HG03280 (cell line): ENCODE measurements around the gene LTBP1.
"Not testable (repeated sequence)": the region's sequence is repeated elsewhere in the genome, so short reads cannot be mapped to it uniquely, and the experiment has no call there.

Experiments used
- ATAC-seq: cut with Tn5 transposase; IDR thresholded peaks from one replicate; pipeline ENCODE4 v1.9.1; 2021; ENCODE audit warnings: mild to moderate bottlenecking, moderate library complexity; ENCODE audit not compliant: unreplicated experiment

LTBP1 gene

GRCh38 chr2:33369191-33369590 lies 422.4 kb downstream of the LTBP1 start:
- no peak for ATAC-seq

DNA sequence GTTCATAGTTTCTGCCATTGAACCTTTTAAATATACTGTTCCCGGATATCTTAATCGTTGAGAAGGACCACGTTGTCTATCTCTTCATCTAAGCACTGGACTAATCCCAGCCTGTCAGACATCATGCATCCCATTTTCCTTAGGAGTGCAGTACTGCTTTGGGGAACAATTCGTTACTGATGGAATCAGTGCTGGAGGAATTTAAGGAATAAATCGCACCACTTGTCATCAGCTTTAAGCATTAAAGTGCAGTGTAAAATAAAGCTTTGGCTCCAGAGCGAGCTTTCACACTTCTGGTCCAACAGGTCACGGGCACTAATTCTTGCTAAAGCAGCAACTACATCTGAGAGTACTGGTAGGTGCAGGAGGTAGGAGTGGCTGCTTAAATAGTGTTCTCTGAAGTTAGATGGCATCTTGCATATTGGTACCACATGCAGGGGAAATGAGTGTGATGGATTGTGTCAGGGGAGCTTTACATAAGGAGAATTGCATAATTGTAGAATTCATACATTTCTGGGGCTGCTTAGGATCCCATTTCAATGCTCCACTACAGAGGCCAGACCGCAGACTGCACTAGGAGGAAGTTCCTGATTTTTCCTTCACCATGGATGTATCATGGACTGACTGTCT lies 424.0 kb downstream of the LTBP1 start:
- no peak for ATAC-seq

DNA sequence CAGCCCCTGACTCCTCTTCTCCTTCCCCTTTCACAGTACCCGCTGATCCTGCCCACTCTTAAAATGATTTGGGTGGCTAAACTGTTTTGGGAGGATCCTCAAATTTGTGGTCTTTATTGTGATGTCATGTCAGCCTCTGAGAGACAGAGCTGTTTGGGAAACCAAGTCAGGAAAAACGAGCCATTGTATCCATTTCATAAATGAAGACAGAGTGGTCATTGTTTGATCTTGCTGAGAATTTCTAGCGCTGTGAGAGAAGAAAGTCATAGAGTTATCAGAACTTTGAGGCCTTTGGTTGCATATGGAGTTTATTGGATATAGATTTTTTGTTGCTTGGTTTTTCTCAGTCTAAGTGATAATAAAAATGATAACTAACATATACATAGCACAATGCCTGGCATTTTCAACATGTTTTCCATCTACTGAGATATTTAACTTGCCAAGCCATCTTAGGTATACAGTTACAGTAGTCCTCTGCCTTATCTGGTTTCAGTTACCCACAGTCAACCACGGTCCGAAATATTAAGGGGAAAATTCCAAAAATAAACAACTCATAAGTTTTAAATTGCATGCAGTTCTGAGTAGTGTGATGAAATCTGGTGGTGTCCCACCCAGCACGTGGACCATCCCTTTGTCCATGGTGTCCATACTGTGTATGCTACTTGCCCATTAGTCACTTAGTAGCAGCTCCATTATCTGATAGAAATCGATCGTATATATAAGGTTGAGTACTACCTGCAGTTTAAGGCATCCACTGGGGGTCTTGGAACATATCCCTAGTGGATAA lies 424.7 kb downstream of the LTBP1 start:
- no peak for ATAC-seq

DNA sequence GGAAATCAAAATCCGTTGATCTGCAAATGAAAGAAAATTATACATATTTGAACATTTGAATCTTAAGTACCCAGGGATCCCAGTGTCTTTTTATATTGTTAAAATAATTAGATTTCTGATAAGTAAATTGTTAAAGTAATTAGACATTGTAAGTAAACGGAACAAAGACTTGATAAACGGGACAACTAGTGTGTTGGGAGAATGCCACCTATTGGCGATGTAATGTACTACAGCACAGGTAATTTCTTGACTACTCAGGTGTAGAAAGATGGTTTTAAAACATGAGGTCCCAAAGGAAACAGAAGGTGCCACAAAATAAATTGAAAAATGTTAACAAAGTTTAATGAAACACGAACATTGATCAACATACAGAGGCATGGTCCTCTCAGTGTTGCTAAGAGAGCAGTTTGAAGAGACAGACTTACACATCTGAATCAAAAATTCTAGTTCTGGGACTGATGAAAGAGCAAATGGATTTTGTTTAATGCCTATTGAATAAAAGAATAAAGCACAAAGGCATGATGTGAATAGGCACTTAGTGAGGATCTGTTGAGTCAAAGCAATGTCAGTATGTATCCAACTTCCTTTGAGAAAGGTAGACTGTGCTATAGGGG lies 426.3 kb downstream of the LTBP1 start:
- ATAC-seq = no peak

- ATAC-seq = no peak
These were observed 427.2 kb downstream of the LTBP1 start for GRCh38 chr2:33373986-33374385.

- ATAC-seq = no peak
These were observed 428.3 kb downstream of the LTBP1 start for GRCh38 chr2:33375054-33375453.

- ATAC-seq = no peak
These were observed 430.3 kb downstream of the LTBP1 start for GRCh38 chr2:33377048-33377447.

GRCh38 chr2:33378556-33379210 lies 431.9 kb downstream of the LTBP1 start:
- ATAC-seq = no peak

DNA sequence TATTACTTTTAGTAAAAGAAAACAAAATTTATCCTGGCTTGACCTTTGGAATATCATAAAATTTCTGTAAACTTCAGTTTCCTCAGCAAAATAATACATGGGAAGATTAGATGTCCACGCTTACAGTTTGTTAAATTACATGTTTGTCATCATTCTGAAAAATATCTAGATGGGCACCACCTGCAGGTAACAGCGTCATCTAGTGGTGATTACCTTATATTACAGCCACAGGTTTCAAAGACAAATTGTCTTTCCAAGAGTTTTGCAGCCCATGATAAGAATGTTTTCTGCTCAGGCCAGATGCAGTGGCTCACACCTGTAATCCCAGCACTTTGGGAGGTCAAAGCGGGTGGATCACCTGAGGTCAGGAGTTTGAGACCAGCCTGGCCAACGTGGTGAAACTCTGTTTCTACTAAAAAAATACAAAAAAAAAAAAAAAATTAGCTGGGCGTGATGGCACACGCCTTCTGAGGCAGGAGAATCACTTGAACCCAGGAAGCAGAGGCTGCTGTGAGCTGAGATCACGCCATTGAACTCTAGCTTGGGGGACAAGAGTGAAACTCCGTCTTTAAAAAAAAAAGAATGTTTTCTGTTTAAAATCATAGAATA lies 433.4 kb downstream of the LTBP1 start:
- ATAC-seq = no peak

- no peak for ATAC-seq
These were observed 434.0 kb downstream of the LTBP1 start for GRCh38 chr2:33380719-33381118.

GRCh38 chr2:33381301-33381858 lies 434.6 kb downstream of the LTBP1 start:
- ATAC-seq = no peak

GRCh38 chr2:33383855-33384598 lies 437.3 kb downstream of the LTBP1 start:
- no peak for ATAC-seq

DNA sequence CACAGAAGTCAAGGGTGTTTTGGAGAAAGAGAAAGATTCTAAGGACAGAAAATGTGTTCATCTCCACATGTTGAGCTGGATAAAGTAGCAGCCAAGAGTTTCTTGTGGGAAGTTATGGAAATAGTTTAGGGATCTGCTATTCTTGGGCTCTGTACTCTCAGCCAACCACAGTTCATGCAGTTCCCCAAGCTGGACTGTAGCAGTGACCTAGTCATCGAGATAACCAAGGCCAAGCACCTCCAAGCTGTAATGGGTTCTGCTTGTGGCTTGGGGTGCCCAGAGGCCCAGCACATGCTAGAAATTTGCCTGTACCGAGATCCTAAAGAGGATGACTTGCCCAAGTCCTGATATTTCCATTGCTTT lies 437.8 kb downstream of the LTBP1 start:
- ATAC-seq = no peak

DNA sequence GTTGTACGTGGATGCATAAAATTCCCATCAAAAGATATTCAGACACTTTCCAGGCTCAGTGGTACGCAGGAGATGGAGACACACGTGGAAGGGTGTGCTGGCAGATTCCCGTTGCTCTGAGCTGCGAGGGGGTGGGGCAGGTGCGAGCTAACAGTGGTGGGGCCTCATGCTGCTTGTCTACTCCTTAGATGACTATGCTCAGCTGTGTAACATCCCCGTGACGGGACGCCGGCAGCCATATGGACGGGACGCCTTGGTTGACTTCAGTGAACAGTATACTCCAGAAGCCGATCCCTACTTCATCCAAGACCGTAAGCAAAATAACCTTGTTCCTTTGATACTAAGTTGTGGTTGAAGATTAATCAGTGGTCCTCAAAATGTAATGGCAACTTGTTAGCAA lies 442.2 kb downstream of the LTBP1 start:
- no peak for ATAC-seq

DNA sequence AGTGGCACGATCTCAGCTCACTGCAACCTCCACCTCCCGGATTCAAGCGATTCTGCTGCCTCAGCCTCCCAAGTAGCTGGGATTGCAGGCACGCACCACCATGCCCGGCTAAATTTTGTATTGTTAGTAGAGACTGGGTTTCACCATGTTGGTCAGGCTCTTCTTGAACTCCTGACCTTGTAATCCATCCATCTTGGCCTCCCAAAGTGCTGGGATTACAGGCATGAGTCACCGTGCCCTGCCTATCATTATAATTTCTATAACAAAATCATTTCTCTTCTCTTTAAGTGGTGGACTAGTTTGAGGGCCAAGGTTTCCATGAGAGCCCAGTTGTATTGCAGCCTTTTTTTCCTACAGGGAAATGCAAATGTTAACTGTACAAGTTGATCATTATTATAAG lies 442.9 kb downstream of the LTBP1 start:
- not testable (repeated sequence) for ATAC-seq

GRCh38 chr2:33391529-33392255 lies 444.9 kb downstream of the LTBP1 start:
- no peak for ATAC-seq

DNA sequence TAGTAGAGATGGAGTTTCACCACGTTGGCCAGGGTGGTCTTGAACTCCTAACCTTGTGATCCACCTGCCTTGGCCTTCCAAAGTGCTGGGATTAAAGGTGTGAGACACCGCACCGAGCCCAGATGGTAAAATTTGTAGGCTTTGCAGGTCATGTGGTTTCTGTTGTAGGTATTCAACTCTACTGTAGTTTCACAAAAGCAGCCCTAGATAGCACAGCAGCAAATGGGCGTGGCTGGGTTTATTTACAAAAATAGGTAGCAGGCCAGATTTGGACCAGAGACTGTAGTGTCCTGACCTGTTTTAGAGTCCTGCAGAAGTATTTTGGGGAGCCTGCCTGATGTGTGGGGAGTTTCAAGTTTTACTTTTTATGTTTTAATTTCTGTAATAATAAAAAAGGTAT lies 445.6 kb downstream of the LTBP1 start:
- ATAC-seq = no peak

DNA sequence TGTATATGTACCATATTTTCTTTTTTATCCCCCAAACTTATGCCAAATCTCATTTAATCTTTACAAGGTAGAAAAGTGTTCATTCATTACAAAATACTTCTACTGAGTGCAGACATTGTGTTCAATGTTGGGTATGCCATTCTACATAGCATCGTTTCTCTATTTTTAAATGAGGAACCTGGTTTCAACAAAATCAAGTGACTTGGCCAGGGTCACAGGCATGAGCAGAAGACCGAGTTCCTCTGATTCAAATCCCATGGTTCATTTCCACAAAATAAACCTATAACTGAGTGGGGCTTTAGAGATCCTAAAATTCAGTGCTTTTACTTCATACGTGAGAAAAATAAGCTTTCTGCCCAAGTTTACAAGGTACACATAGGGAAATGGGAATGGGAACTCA lies 448.3 kb downstream of the LTBP1 start:
- no peak for ATAC-seq

GRCh38 chr2:33395655-33396249 lies 449.0 kb downstream of the LTBP1 start:
- no peak for ATAC-seq
